ENCODE data around the gene KRT84.

Gene KRT84

GRCh38 chr12:52381206-52381605, 4.2 kb downstream of the KRT84 start:
- DNase-seq: no peak

- peak; percentile 13 for DNase-seq
Measured at GRCh38 chr12:52380271-52380694, 5.2 kb downstream of the KRT84 start.

- no peak for DNase-seq
Measured at GRCh38 chr12:52379536-52379935, 5.9 kb downstream of the KRT84 start.

GRCh38 chr12:52378091-52378490, 7.4 kb downstream of the KRT84 start:
- DNase-seq: no peak

GRCh38 chr12:52377266-52377665, 8.2 kb downstream of the KRT84 start:
- DNase-seq: no peak

GRCh38 chr12:52372216-52373154, 13.0 kb downstream of the KRT84 start:
- DNase-seq: peak; percentile 75

GRCh38 chr12:52371716-52372115, 13.7 kb downstream of the KRT84 start:
- no peak for DNase-seq

- DNase-seq: no peak
Measured at GRCh38 chr12:52370926-52371608, 14.4 kb downstream of the KRT84 start.

- no peak for DNase-seq
Measured at GRCh38 chr12:52369809-52370208, 15.6 kb downstream of the KRT84 start.

GRCh38 chr12:52369211-52369610, 16.2 kb downstream of the KRT84 start:
- no peak for DNase-seq

GRCh38 chr12:52368508-52368907, 16.9 kb downstream of the KRT84 start:
- DNase-seq: no peak

- DNase-seq: no peak
Measured at GRCh38 chr12:52367876-52368275, 17.6 kb downstream of the KRT84 start.

- no peak for DNase-seq
Measured at GRCh38 chr12:52366738-52367485, 18.5 kb downstream of the KRT84 start, which contains the start of gene KRT85. KRT85 (minus strand) TSS chr12:52367481; CDS start chr12:52367405, 76 bp downstream.

GRCh38 chr12:52364901-52365489, 20.5 kb downstream of the KRT84 start:
- no peak for DNase-seq

- DNase-seq: no peak
Measured at GRCh38 chr12:52364061-52364460, 21.4 kb downstream of the KRT84 start.

- no peak for DNase-seq
Measured at GRCh38 chr12:52363111-52363679, 22.3 kb downstream of the KRT84 start.

GRCh38 chr12:52362118-52362726, 23.2 kb downstream of the KRT84 start:
- no peak for DNase-seq

- DNase-seq: no peak
Measured at GRCh38 chr12:52361553-52361952, 23.9 kb downstream of the KRT84 start.

GRCh38 chr12:52360663-52361271, 24.7 kb downstream of the KRT84 start:
- no peak for DNase-seq

- no peak for DNase-seq
Measured at GRCh38 chr12:52360106-52360662, 25.3 kb downstream of the KRT84 start.

- DNase-seq: no peak
Measured at GRCh38 chr12:52359621-52360061, 25.8 kb downstream of the KRT84 start.

Data from OCI-M1 (cell line).